Activated CD4-positive, alpha-beta memory T cell treated with anti-CD3 and anti-CD28 coated beads for 36 hours (primary cell): ENCODE results near the gene MUC2. TPM values are rescaled to one million over a fixed set of nuclear protein-coding genes. Genes with fewer than 3 reads are reported as not detected.

ENCODE experiments used
- CTCF ChIA-PET: fragments of 350-600 bp; sonication (Branson Sonifier 250); formaldehyde crosslinking; loops from one replicate; lab custom pipeline; 2021; ENCODE audit warnings: antibody characterized with exemption, inconsistent platforms; lab: Charles Lee
- POLR2A ChIA-PET: fragments of 350-600 bp; sonication (Branson Sonifier 250); formaldehyde crosslinking; loops from one replicate; lab custom pipeline; 2021; ENCODE audit warnings: antibody characterized with exemption; lab: Charles Lee
- DNase-seq: peaks from one replicate; pipeline ENCODE4 v3.0.0-alpha.2; 2020
- H3K27ac Mint-ChIP-seq: one replicate; pipeline ENCODE4 v1.8.0; 2021; ENCODE audit warnings: mixed read lengths
- H3K27me3 Mint-ChIP-seq: one replicate; pipeline ENCODE4 v1.8.0; 2021; ENCODE audit warnings: mixed read lengths
- H3K36me3 Mint-ChIP-seq: one replicate; pipeline ENCODE4 v1.8.0; 2021; ENCODE audit warnings: mixed read lengths
- H3K4me1 Mint-ChIP-seq: one replicate; pipeline ENCODE4 v1.8.0; 2021; ENCODE audit warnings: low read depth, mixed read lengths
- H3K4me3 Mint-ChIP-seq: one replicate; pipeline ENCODE4 v1.8.0; 2021; ENCODE audit warnings: mild to moderate bottlenecking, mixed read lengths
- H3K9me3 Mint-ChIP-seq: one replicate; pipeline ENCODE4 v1.8.0; 2021; ENCODE audit warnings: mixed read lengths
- intact Hi-C: fragments of 100-400 bp; cut with micrococcal nuclease; formaldehyde crosslinking; loops from one replicate; pipeline ENCODE4 v1.15.1; 2023
- total RNA-seq, 2 experiments: library from RNA; stranded (reverse); gene quantifications; one replicate each; pipeline ENCODE4 v1.2.3, GENCODE V29; 2021

Gene MUC2
- total RNA-seq, 2 experiments from 2014 or later: not detected

DNA sequence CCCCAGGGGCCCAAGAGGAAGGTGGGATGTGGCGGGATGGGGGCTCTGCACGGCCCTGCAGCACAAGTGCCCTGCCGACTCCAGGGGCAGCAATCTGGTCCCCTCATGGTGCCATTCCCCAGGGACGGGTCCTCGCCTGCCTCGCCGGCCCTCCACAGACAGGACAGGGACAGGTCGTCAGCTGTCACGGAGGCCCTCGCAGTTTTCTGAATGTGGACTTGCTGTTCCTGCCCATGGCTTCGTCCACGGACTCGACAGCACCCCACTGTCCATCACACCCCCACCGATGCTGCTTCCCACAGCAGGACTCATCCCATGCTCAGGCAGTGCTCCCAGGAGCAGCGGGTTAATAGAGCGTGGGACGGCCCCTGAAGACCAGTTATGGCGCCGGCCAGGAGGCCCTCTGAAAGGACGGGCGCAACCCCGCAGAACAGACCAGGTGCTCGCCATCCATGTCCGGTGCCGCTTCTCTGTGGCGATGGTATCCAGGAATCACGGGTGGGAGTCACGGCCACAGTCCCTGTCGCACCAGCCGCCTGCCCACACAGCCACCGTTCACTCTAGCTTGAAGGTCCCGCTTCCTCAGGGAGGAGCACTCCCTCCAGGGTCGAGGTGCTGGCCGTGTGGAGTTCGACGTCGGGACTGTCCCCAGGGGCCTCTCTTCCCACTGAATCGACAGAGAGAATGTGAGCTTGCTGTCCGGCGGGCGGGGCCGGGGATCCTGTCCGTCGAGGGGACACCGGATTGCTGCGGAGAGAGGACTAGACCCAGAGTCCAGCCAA is 18.5 kb upstream of the MUC2 start:
- H3K27me3 Mint-ChIP-seq: peaks cover 9% of the 10 kb centered on the region
- peak; percentile 1 for DNase-seq
- no peaks in the 10 kb centered on the region for H3K9me3 Mint-ChIP-seq
- no peak overlapping the region for H3K27ac Mint-ChIP-seq
- H3K4me3 Mint-ChIP-seq: no peak overlapping the region
- no peaks in the 10 kb centered on the region for H3K36me3 Mint-ChIP-seq
- H3K4me1 Mint-ChIP-seq: peaks cover under 1% of the 10 kb centered on the region
- ChIA-PET POLR2A (no interaction called here), CTCF (no interaction called here)
- intact Hi-C loops: no loop called here

GRCh38 chr11:1057806-1058205 is 16.9 kb upstream of the MUC2 start:
- H3K4me3 Mint-ChIP-seq: peak overlapping the region; percentile 1
- peaks cover 5% of the 10 kb centered on the region for H3K9me3 Mint-ChIP-seq
- H3K27ac Mint-ChIP-seq: no peak overlapping the region
- intact Hi-C loops: no loop called here
- ChIA-PET CTCF (no interaction called here), POLR2A (no interaction called here)
- H3K27me3 Mint-ChIP-seq: peaks cover 14% of the 10 kb centered on the region
- H3K4me1 Mint-ChIP-seq: peaks cover 2% of the 10 kb centered on the region
- DNase-seq: peak; percentile 2
- no peaks in the 10 kb centered on the region for H3K36me3 Mint-ChIP-seq

- Mint-ChIP-seq H3K9me3 (peaks cover 5% of the 10 kb centered on the region), H3K27ac (no peak overlapping the region), H3K4me3 (no peak overlapping the region), H3K36me3 (no peaks in the 10 kb centered on the region), H3K4me1 (peaks cover 8% of the 10 kb centered on the region), H3K27me3 (peaks cover 14% of the 10 kb centered on the region)
- CTCF ChIA-PET: interaction anchor here (0.9 kb wide), 1 partner anchor 8 kb away, joined by 4 read pairs; no protein-coding TSS in a partner anchor
- POLR2A ChIA-PET: no interaction called here
- peak; percentile 4 for DNase-seq
- intact Hi-C loops: no loop called here
Measured at GRCh38 chr11:1059759-1060158, 14.9 kb upstream of the MUC2 start.

GRCh38 chr11:1060410-1060809 is 14.3 kb upstream of the MUC2 start:
- intact Hi-C loops: no loop called here
- Mint-ChIP-seq H3K4me3 (no peak overlapping the region), H3K27me3 (peaks cover 14% of the 10 kb centered on the region), H3K9me3 (peaks cover 5% of the 10 kb centered on the region), H3K36me3 (no peaks in the 10 kb centered on the region), H3K4me1 (peaks cover 8% of the 10 kb centered on the region), H3K27ac (no peak overlapping the region)
- POLR2A ChIA-PET: no interaction called here
- no peak for DNase-seq
- CTCF ChIA-PET: interaction anchor here (0.9 to 1.0 kb wide), 2 partner anchors 9 to 14 kb away, joined by 4 read pairs; no protein-coding TSS in a partner anchor

GRCh38 chr11:1060852-1061616 is 13.6 kb upstream of the MUC2 start:
- H3K36me3 Mint-ChIP-seq: no peaks in the 10 kb centered on the region
- peaks cover 15% of the 10 kb centered on the region for H3K27me3 Mint-ChIP-seq
- H3K9me3 Mint-ChIP-seq: peaks cover 5% of the 10 kb centered on the region
- ChIA-PET CTCF (interaction anchor here (0.9 to 1.0 kb wide), 3 partner anchors 10 to 15 kb away, joined by 3 to 4 read pairs (median 4); no protein-coding TSS in a partner anchor), POLR2A (no interaction called here)
- no peak overlapping the region for H3K4me3 Mint-ChIP-seq
- intact Hi-C loops: no loop called here
- no peak overlapping the region for H3K27ac Mint-ChIP-seq
- DNase-seq: peak; percentile 1
- peaks cover 8% of the 10 kb centered on the region for H3K4me1 Mint-ChIP-seq

GRCh38 chr11:1062075-1062820 is 12.4 kb upstream of the MUC2 start:
- ChIA-PET POLR2A (no interaction called here), CTCF (interaction anchor here (1.0 to 1.1 kb wide), 2 partner anchors 11 kb away, joined by 3 read pairs; no protein-coding TSS in a partner anchor)
- Mint-ChIP-seq H3K27me3 (peaks cover 16% of the 10 kb centered on the region), H3K4me3 (no peak overlapping the region), H3K27ac (no peak overlapping the region), H3K9me3 (peaks cover 5% of the 10 kb centered on the region), H3K4me1 (peaks cover 8% of the 10 kb centered on the region), H3K36me3 (no peaks in the 10 kb centered on the region)
- intact Hi-C loops: no loop called here
- peak; percentile 1 for DNase-seq

- no peak for DNase-seq
- H3K4me3 Mint-ChIP-seq: no peak overlapping the region
- no peak overlapping the region for H3K27ac Mint-ChIP-seq
- peaks cover 10% of the 10 kb centered on the region for H3K27me3 Mint-ChIP-seq
- CTCF ChIA-PET: no interaction called here
- intact Hi-C loops: no loop called here
- POLR2A ChIA-PET: no interaction called here
- peaks cover 8% of the 10 kb centered on the region for H3K4me1 Mint-ChIP-seq
- H3K9me3 Mint-ChIP-seq: peaks cover 5% of the 10 kb centered on the region
- H3K36me3 Mint-ChIP-seq: no peaks in the 10 kb centered on the region
Measured at GRCh38 chr11:1064167-1064566, 10.5 kb upstream of the MUC2 start.

DNA sequence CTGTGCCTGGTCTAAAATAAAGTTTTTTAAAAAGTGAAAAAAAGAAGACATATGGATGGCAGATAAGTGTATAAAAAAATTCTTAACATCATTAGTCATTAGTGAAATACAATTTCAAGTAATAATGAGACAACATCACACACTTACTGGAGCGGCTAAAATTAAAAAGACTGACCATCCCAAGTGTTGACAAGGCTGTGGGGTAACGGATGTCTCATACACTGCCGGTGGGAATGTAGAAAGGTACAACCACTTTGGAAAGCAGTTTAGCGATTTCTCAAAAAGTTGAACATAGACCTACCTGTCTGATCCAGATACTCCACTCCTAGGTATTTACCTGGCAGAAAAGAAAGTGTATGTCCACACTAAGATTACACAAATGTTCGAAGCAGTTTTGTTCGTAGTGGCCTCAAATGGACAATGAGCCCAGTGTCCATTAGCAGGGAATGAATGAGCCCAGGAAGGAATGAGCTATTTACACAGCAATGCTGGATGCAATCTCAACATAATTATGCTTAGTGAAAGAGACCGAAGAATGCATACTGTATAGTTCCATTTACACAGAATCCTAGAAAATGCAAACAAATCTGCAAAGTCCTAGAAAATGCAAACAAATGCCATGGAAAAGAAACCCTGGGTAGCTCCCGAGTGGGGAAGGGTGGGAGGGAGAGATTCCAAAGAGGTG is 6.7 kb upstream of the MUC2 start:
- no peak overlapping the region for H3K27ac Mint-ChIP-seq
- ChIA-PET CTCF (no interaction called here), POLR2A (no interaction called here)
- DNase-seq: no peak
- H3K9me3 Mint-ChIP-seq: no peaks in the 10 kb centered on the region
- intact Hi-C loops: no loop called here
- H3K4me3 Mint-ChIP-seq: no peak overlapping the region
- H3K4me1 Mint-ChIP-seq: peaks cover 4% of the 10 kb centered on the region
- H3K27me3 Mint-ChIP-seq: peaks cover 7% of the 10 kb centered on the region
- H3K36me3 Mint-ChIP-seq: no peaks in the 10 kb centered on the region

DNA sequence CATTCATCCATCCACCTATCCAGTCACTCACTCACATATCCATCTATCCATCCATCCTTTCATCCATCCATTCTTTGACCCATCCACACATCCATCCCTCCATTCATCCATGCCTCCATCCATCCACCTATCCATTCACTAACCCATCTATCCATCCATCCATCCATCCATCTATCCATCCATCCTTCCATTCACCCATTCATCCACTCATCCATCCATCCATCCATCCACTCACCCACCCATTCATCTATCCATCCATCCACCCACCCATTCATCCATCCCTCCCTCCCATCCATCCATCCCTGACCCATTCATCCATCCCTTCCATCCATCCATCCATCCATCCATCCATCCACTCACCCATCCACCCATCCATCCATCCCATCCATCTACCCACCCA is 4.9 kb upstream of the MUC2 start:
- Mint-ChIP-seq H3K4me3 (no peak overlapping the region), H3K9me3 (no peaks in the 10 kb centered on the region), H3K36me3 (no peaks in the 10 kb centered on the region), H3K27me3 (peaks cover 7% of the 10 kb centered on the region), H3K4me1 (no peaks in the 10 kb centered on the region), H3K27ac (no peak overlapping the region)
- ChIA-PET CTCF (no interaction called here), POLR2A (no interaction called here)
- no peak for DNase-seq
- intact Hi-C loops: no loop called here

DNA sequence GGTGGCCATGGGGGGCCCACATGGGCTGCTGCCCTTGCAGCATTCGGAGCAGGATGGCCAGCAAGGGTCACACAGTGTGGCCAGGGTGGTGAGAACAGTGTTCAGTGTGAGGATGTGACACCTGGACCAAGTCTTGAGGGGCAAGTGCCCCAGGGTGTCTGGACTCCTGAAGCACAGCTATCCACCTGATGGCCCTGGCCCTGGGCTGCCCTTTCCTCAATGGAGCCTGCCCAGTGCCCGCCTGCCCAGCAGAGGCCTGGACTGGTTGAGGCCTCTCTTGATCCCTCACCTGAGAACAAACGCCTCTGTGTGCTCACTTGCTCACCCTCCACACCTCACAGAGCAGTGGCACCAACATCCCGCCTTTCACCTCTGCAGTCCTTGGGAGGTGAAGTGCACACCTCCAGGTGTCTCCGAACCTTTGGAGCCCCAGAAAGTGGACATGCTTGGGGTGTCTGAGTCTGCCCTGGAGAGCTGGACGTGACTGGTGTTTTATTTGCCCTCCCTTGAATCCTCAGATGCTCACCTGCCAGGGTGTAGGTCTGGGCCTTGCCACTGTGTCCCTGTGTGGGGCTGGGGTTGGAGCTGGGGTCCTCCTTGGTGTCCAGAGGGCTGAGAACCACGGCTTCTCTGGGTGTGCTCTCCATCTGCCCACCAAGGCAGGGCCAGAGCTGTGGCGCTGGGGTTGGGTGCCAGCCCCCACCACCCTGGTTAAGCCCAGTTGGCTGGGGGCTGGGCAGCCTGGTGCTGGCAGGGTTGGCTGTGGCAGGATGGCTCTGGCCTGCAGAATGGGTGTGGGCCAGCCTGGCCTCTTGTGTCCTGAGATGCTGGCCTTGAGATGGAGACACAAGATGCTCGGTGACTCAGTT is 3.8 kb upstream of the MUC2 start:
- H3K4me3 Mint-ChIP-seq: no peak overlapping the region
- H3K36me3 Mint-ChIP-seq: no peaks in the 10 kb centered on the region
- ChIA-PET POLR2A (no interaction called here), CTCF (no interaction called here)
- intact Hi-C loops: no loop called here
- H3K27ac Mint-ChIP-seq: no peak overlapping the region
- H3K27me3 Mint-ChIP-seq: peaks cover 4% of the 10 kb centered on the region
- DNase-seq: peak; percentile 3
- H3K4me1 Mint-ChIP-seq: no peaks in the 10 kb centered on the region
- no peaks in the 10 kb centered on the region for H3K9me3 Mint-ChIP-seq

- Mint-ChIP-seq H3K27me3 (peaks cover 3% of the 10 kb centered on the region), H3K4me1 (no peaks in the 10 kb centered on the region), H3K4me3 (no peak overlapping the region), H3K27ac (no peak overlapping the region), H3K9me3 (no peaks in the 10 kb centered on the region), H3K36me3 (no peaks in the 10 kb centered on the region)
- POLR2A ChIA-PET: no interaction called here
- peak; percentile 6 for DNase-seq
- intact Hi-C loops: no loop called here
- CTCF ChIA-PET: no interaction called here
Measured at GRCh38 chr11:1071571-1072115, 3.0 kb upstream of the MUC2 start.
